ENCODE measurements around the gene SETD4. TPM values are rescaled to one million over a fixed set of nuclear protein-coding genes. Genes with fewer than 3 reads are reported as not detected.
"Not testable (repeated sequence)": the region's sequence is repeated elsewhere in the genome, so short reads cannot be mapped to it uniquely, and the experiment has no call there.

SETD4 gene
- total RNA-seq, 2 donors from 2014 or later, result 11.5 TPM

DNA sequence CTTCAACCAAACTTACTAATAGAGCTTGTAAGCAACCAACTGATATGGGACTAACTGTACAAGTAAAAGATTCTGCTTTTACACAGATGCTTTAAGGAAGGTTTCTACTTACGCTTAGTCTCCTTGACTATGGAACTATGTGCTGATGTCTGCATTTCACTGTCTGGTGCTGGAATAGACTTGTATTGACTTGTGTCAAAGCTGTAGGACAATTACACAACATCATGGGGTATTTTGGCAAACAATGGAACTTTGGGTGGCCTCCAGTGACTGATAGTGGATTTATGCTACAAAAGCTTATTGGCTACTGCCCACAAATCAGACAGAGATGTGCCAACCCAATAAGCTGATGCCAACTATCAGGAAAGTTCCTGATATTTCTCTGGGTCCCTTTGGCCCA is 20.1 kb upstream of the SETD4 start:
- intact Hi-C loops (cut with DNase I), result no loop called here
- ATAC-seq, result no peak

DNA sequence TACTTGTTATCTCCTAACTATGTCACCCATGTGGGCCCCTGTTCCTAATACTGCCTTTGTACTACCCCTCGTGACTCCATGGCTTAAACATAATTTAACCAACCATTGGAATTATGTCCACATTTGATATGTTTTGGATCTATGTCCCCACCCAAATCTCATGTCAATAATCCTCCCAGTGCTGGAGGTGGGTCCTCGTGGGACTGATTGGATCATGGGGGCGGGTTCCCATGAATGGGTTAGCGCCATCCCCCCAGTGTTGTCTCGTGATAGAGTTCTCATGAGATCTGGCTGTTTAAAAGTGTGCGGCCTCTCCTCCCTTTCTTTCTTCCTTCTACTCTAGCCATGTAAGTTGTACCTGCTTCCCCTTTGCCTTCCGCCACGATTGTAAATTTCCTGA is 19.3 kb upstream of the SETD4 start:
- intact Hi-C loops (cut with DNase I), result no loop called here
- ATAC-seq (no peak), DNase-seq (no peak)

More for the DNA sequence above, 20.1 kb upstream of the SETD4 start:
- DNase-seq, result no peak

DNA sequence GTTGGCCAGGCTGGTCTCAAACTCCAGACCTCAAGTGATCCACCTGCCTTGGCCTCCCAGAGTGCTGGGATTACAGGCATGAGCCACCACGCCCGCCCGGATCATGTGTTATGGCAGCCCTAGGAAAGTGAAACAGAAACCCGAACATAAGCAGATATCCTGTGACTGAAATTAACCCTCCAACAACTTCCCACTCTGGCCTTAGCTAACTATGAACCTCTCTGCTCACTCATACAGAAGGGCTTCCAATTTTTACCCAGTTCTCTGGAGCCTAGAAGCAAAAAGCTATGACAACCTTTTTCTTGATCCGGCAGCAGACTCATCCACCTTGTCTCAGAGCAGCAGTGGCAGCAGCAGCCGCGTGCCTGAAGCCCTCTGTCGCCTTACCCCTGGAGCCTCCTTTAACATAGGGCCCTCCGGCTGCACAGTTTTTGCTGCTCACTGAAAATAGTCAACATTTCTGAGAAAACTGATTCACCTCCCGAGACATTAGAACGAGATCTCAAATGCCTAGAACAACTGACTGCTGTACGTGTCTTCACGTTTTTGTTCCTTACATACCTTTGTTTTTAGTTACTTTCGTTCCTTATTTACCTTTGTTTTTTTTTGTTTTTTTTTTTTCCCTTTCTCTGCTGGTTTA is 18.8 kb upstream of the SETD4 start:
- no peak for DNase-seq
- intact Hi-C loops (cut with DNase I), result no loop called here

DNA sequence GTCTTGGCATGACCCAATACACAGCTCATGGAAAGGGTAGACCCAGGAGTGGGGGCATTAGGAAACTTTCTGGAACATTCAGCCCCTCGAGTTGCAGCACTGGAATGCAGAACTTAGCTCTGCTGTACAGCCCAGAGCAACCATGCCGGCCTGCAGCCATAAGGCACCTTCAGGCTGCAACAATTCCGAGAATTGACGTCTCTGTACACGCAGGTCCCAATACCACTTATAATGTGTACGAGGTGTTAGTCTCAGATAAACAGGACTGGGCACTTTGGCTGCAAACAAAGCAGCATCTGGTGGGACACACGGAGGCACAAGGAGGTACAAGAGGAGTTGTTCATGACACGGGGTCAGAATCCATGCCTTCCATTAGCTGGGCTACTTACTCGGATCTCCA is 17.4 kb upstream of the SETD4 start:
- ATAC-seq (no peak), DNase-seq (no peak)
- intact Hi-C loops (cut with DNase I), result no loop called here

More for the DNA sequence above, 18.8 kb upstream of the SETD4 start:
- peak; percentile 44 to 57 for ATAC-seq

DNA sequence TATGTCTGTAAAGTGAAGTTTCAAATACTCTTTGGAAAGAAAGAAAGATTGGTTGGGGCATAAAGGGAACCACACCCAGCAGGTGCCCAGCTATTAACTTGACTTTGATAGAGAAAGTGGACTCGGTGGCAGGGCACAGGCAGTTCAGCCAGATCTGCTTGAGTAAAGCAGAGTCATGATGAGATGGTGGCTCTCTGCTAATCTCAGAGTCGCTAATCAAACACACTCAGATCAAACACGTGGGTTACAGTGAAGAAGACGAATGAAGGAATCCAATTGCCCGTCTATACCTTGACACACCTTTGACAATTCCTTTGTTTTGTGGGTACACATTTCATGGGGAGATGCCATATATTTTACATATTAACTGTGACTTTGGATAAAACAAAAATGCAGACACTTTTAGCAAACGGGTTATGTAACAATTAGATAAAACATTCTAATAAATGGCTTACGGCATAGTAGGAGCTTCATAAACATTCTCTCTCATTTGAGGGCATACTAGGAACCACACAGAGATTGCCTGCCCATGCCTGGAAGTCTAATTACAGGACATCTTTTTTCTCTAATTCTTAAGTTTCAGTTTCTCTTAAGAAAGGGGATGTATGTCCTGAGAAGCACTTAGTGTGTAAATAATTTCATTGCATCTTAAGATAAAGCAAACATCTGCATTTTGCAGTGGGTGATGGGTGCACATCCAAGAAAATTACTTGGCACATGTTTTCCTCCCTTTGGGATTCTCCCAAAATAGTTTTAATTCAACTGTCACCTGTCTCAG is 16.7 kb upstream of the SETD4 start:
- no peak for DNase-seq
- intact Hi-C loops (cut with DNase I), result no loop called here
- ATAC-seq, result no peak

DNA sequence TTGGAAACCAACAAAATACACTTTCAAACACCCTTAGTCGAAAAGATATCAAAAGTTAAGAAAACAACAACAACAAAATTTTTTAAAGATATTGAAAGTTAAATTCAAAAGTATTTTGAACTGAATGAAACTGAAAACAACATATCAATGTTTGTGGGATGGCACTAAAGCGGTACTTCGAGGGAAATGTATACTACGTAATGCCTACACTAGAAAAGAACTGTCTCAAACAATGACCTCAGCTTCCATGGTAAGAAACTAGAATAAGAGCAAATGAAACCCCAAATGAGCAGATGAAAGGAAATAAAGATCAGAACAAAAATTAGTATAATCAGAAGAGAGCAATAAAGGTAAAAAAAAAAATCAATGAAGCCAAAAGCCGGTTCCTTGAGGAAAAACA is 15.6 kb upstream of the SETD4 start:
- ATAC-seq (no peak), DNase-seq (no peak)
- intact Hi-C loops (cut with DNase I), result no loop called here

DNA sequence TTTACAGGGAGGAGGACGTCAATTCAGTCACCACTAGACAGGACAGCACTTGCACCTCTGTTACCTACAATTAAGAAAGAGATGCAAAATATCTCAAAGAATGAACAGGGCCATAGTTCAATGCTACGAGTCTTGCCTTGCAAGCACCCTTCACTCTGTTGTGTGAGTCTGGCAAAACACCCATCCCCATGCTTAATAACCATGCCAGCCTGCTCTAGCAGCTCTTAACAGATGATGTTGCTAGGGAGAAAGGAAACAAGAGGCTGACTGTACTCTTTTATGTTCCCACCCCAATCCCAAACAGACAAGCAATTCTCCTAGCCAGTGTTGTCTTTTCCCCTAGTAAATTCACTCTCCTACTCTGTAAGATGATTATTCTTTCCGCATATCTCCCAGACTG is 14.8 kb upstream of the SETD4 start:
- ATAC-seq, result no peak
- no peak for DNase-seq

DNA sequence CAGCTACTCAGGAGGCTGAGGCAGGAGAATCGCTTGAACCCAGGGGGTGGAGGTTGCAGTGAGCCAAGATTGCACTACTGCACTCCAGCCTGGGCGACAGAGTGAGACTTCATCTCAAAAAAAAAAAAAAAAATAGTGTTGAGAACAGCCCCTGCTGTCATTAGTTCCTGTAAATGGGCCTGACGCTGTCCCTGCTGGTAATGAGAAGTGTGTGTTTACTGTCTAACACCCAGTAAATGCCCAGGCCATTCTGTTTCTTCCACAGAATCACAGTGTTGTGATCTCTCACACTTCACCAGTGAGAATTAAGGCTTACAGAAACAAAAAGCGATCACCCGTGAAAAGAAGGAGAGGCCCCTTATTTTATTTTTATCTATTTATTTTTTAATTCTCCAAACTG is 13.6 kb upstream of the SETD4 start:
- not testable (repeated sequence) for ATAC-seq, DNase-seq
- intact Hi-C loops (cut with DNase I), result loop anchor here in 1 of 2 donors (5.0 kb wide), 1 partner anchor 38 kb away; no protein-coding TSS in a partner anchor

More for the DNA sequence above, 14.8 kb upstream of the SETD4 start:
- intact Hi-C loops (cut with DNase I), result no loop called here

DNA sequence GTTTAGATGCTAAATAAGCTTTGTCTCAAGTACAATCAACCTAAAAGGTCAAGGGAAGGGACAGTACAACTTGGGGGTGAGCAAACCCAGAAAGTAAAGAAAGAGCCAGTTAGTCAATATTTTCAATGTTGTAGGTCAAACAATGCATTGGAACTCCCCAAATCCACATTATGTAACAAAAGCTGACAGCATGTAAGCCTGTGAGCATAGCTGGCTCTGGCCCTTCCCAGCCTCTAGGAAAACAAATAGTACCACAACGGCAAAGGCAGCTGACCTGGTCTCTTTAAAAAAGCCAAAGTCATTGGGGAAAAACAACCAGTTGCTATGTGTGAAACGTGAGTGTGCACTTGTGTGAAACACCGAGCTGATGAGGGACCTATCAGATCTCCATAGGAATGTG is 12.9 kb upstream of the SETD4 start:
- ATAC-seq (no peak), DNase-seq (no peak)
- intact Hi-C loops (cut with DNase I), result loop anchor here in 1 of 2 donors (5.0 kb wide), 1 partner anchor 39 kb away; no protein-coding TSS in a partner anchor

DNA sequence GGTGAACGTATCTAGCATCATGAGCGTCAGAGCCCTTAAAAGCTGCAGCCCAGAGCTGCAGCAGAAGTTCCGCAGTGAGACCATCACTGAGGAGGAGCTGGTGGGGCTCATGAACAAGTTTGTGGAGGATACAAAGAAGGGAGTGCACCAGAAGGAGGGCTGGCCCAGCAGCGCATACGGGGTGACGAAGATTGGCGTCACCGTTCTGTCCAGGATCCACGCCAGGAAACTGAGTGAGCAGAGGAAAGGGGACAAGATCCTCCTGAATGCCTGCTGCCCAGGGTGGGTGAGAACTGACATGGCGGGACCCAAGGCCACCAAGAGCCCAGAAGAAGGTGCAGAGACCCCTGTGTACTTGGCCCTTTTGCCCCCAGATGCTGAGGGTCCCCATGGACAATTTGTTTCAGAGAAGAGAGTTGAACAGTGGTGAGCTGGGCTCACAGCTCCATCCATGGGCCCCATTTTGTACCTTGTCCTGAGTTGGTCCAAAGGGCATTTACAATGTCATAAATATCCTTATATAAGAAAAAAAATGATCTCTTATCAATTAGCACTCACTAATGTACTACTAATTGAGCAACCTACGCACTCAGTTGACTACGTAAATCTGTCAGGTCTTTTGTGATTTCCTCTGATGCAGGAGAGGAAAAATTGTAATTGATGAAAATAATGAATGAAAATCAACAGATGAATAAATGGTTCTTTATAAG is 12.3 kb upstream of the SETD4 start:
- ATAC-seq (no peak), DNase-seq (no peak)
- intact Hi-C loops (cut with DNase I), result loop anchor here in 1 of 2 donors (5.0 kb wide), 1 partner anchor 40 kb away; no protein-coding TSS in a partner anchor

DNA sequence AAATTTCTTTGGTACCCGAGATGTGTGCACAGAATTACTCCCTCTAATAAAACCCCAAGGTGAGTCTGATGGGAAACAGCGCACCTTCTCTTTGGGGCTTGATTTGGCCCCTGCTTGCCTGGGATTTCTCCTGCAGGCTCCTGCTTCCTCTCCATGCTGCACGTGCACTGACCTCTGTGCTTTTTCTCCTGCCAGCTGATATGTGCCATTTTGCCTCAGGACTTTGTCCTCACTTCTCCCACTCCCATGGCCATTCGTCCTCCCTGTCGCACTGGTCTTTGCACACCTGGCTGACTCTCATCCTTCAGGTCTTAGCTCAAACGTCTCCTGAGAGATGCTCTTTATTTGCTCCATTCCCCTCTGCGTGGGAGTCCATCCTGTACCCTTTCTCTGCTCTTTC is 10.7 kb upstream of the SETD4 start:
- DNase-seq, result no peak
- ATAC-seq, result no peak
- intact Hi-C loops (cut with DNase I), result loop anchor here in 1 of 2 donors (5.0 kb wide), 1 partner anchor 41 kb away; no protein-coding TSS in a partner anchor

DNA sequence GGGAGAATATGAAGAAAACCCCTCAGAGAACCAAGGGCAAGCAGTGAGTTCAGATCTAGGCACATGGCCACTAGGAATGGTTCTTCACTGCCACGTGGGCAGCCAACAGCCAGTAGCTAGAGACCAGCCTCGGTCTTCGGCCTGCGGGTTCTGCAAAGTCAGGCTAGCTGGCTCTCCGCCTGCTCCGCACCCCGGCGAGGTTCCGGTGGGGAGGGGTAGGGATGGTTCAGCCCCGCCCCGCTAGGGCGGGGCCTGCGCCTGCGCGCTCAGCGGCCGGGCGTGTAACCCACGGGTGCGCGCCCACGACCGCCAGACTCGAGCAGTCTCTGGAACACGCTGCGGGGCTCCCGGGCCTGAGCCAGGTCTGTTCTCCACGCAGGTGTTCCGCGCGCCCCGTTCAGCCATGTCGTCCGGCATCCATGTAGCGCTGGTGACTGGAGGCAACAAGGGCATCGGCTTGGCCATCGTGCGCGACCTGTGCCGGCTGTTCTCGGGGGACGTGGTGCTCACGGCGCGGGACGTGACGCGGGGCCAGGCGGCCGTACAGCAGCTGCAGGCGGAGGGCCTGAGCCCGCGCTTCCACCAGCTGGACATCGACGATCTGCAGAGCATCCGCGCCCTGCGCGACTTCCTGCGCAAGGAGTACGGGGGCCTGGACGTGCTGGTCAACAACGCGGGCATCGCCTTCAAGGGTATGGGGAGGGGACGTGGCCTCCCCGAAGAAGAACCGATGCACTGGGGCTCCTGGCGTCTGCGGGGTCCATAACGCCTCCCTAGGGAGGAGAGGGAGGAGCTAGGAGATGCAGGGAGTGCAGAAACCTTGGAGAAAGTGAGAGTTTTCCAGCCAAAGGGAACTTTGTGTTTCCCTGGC is 9.6 kb upstream of the SETD4 start, which contains the start of gene CBR1:
CBR1 (plus strand) TSS at position 312 of the 871 bp plus-strand sequence; CDS start at position 404, 92 bp downstream.
- ATAC-seq (peak; percentile 99), DNase-seq (peak; percentile 96)
- intact Hi-C loops (cut with DNase I), result loop anchor here in 1 of 2 donors (5.0 kb wide), 1 partner anchor 42 kb away; no protein-coding TSS in a partner anchor

DNA sequence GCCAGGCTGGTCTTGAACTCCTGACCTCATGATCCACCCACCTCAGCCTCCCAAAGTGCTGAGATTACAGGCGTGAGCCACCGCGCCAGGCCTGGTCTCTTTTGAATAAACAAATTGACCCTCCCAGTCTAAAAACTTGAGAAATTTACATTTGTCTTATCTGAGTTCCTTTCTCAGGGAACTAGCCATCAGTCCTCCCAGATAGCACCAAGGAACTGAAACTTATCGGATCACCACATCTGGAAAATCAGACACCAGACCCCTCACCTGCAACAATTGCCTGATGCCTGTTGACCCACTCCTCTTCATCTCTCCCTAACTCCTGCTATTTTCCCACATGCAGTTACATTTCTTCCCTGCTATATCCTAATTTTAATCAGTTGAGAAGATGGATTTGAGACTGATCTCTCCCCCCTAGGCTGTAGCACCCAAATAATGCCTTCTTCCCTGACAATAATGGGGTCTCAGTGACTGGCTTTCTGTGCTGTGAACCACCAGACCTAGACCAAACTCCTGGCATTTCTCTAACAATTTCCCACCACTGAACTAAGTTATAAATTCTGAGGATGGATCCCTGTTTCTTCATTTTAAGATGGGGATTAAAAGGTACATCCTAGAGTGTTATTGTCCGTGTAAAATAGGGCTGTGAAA is 8.5 kb upstream of the SETD4 start:
- ATAC-seq (no peak), DNase-seq (no peak)
- intact Hi-C loops (cut with DNase I), result no loop called here

DNA sequence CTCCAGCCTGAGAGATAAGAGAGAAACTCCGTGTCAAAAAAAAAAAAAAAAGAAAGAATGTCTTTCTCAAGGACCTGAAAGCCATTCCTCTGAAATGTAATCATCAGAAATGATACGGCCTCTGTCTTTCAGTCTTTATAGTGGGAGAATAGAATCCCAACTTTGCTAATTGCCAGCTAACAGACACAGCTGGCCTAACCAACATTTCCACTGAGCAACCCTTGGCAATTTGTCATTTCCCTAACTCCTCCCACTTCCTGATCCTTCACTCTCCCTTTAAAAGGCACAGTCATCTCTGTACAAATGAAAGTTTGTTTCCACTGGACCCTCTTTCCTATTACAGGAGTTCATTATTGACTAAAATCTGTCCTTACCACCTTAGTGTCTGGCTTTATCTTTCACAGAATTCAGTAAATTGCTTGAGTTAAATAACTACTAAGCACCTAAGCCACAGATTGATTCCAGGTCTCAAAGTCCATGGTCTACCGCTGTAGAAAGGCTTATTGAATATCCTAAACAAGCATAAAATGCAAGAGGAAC is 5.2 kb upstream of the SETD4 start:
- ATAC-seq, result no peak
- DNase-seq, result no peak
- intact Hi-C loops (cut with DNase I), result no loop called here

DNA sequence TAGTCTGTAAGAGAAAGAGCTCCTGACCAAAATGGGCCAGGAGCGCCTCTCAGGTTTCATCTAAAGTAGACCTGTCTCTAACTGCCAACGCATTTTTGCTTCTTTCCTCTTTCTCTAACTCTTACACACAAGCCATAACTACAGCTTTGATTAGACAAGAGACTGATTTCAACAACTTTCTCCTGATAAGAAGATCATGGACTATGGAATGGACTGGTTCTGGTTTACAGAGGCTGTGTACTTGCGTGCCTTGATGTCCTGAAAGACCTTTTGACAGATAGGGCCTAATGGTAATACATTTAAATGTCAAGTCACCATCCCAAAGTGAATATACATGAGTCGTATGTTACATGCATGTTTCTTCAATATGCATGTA is 3.7 kb upstream of the SETD4 start:
- DNase-seq (no peak), ATAC-seq (no peak)
- intact Hi-C loops (cut with DNase I), result no loop called here

DNA sequence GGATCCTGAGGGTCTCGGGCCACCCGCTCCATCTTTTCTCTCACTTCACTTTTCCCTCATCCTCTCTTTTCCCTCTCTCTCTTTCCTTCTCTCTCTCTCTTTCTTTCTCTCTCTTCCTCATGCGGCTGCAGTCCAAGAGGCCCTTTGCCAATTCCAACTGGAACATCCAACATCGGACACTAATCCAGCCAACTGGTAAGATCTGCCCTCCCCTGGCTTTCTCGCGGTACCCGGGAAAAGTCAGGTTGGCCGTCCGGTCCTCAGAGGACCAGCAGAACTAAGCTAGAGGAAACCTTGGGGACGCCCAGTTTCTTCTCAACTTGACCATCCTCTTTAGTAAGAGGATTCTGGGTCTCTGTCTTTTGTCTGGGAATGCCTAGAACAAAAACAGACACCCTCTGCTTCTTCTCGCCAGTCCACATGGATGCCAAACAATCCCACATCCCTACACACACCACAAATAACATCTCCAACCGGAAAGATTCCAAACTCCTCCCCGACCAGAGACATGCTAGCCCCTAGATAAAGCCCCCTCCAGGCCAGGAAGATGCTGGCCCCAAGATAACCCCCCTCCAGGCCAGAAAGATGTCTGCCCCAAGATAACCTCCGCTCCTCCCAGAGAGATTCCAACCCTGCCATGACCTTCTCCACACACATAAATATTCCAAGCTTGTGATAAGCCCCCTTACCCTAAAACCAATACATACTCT is 3.2 kb upstream of the SETD4 start:
- intact Hi-C loops (cut with DNase I), result no loop called here
- no peak for DNase-seq
- no peak for ATAC-seq

DNA sequence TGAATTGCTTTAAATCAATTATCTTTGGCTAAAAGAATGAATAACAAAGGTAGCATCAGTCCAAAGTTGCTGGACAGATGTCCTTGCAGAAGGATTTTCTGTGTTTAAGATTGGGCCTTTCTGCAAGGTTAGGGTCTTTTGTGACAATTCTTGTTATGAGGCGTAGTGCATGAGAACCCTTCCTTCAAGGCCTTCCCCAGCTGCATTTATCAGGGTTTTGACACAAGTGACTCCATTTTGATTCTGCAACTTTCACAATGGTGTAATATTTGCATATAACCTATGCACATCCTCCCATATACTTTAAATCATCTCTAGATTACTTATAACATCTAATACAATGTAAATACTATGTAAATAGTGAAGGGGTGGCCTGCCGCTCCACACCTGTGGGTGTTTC is 1.1 kb upstream of the SETD4 start:
- DNase-seq, result no peak
- intact Hi-C loops (cut with DNase I), result no loop called here
- no peak for ATAC-seq

DNA sequence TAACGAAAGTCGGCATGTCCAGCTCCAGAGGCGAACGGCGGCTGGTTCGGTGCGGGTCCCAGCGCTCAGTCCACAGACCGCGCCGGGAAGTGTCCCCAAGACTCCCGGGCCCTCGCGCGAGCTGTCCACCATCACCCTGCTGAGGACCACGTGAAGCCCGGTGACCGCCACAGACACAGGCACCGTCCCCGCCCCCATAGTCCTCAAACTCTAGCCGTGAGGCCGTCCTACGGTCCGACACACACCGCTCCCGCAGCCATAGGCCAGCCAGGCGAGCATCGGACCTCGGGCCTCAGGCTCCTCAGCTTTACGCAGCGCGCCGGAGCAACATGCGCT is 535 bp downstream of the SETD4 start:
- DNase-seq, result peak; percentile 46
- peak; percentile 31 to 64 for ATAC-seq
- intact Hi-C loops (cut with DNase I), result no loop called here
